HTERT RPE-1 (cell line): ENCODE results near the gene ALG13.
"Not testable (repeated sequence)": the region's sequence is repeated elsewhere in the genome, so short reads cannot be mapped to it uniquely, and the experiment has no call there.

Source experiments
- in situ Hi-C: fragments of 300-500 bp; cut with MboI; formaldehyde crosslinking; loops from 4 replicates; pipeline ENCODE4 v1.14.3; 2020; ENCODE audit warnings: low sequenced_read_pairs

The ALG13 gene

DNA sequence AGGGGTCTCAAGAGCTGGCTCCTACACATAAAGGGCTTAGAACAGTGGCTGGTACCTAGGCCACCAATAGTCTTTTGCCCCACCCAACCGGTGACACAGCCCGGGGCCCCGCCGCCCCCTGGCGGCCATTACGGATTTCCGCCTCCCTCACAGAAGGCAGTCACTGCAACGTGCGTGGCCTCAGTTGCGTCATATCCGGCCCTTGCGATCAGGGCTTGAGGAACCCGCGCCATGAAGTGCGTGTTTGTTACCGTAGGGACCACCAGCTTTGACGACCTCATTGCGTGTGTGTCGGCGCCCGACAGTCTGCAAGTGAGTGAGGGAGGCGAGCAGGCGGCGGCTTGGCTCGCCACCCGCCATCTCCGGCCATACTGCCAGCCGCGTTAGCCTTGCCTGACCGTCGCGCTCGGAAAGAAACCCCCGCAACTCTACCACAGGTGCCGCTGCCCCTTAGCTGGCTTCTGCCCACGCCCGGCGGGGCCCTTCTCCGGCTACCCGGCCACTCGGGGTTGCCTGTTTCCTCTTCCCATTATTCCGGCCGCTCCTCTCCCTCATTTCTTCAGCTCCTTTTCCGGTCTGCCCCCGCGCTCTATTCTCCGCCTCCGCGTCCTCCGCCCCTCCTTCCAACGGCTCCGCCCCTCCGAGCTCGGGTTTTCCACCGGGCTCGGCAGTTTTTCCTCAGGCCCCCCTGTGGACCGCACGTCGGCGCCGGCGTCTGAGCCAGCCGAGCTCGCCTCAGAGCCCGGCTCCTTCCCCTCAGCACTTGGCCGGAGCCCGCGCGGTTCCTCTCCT is at the start of gene ALG13:
ALG13 (plus strand) TSS at position 183 of the 792 bp plus-strand sequence; CDS start at position 232, 49 bp downstream.
- in situ Hi-C loops, result no loop called here

DNA sequence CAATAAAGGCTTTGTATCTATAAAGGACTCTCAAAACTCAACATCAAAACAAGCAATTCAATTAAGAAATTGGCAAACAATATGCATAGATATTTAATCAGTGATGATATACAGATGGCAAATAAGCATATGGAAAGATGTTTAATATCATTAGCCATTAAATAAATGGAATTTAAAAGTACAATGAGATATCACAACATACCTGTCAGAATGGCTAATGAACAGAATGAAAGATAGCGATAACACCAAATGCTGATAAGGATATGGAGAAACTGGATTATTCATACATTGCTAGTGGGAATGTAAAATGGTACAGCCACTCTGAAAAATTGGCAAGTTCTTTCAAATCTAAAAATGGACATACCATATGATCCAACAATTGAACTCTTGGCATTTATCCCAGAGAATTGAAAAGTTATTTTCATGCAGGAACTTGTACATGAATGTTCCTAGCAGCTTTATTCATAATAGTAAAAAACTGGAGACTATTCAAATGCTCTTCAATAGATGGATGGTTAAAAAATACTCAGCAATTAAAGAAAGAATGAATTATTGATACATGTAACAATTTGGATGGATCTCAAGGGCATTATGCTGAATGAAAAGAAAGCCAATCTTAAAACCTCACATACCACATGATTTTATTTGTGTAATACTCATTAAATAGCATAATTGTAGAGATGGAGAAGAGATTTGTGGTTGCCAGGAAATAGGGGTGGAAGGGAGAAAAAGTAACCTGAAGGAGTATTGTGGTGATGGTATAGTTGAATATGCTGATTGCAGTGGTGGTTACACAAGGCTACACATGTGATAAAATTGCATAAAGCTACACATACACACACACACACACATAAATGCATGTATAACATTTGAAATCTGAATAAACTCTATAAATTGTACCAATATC is 45.9 kb upstream of the ALG13 start:
- in situ Hi-C loops, result no loop called here

DNA sequence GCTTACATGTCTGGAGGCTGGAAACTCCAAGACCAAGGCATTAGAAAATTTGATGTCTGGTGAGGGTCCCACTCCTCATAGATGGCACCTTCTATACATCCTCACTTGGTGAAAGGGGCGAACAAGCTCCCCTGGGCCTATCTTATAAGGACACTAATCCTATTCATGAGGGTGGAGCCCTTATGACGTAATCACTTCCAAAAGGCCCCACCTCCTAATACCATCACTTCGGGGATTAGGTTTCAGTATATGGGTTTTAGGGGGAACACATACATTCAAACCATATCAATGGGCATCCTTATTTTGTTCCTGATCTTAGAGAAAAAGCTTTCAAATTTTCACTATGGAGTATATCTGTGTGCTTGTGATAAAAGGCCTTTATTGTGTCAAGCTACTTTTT is 39.0 kb upstream of the ALG13 start:
- in situ Hi-C loops, result no loop called here

DNA sequence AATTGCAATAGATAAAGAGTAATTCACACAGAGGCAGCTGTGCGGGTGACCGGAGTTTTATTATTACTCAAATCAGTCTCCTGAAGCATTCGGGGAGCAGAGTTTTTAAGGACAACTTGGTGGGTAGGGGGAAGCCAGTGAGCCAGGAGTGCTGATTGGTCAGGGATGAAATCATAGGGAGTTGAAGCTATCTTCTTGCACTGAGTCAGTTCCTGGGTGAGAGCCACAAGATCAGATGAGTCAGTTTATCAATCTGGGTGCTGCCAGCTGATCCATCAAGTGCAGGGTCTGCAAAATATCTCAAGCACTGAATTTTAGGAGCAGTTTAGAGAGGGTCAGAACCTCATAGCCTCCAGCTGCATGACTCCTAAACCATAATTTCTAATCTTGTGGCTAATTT is 35.8 kb upstream of the ALG13 start:
- in situ Hi-C loops, result not testable (repeated sequence)

DNA sequence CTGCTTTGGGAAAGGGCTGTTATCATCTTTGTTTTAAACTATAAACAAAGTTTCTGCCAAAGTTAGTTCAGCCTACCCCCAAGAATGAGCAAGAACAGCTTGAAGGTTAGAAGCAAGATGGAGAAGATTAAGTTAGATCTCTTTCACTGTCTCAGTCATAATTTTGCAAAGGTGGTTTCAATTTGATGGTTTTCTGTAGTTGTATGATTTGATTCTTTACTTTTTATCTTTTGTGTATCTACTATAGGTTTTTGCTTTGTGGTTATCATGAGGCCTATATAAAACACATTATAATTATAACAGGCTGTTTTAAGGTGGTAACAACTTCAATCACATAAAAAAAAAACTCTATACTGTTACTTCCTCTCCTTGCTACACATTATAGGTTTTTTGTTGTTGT is 35.4 kb upstream of the ALG13 start:
- in situ Hi-C loops, result no loop called here

DNA sequence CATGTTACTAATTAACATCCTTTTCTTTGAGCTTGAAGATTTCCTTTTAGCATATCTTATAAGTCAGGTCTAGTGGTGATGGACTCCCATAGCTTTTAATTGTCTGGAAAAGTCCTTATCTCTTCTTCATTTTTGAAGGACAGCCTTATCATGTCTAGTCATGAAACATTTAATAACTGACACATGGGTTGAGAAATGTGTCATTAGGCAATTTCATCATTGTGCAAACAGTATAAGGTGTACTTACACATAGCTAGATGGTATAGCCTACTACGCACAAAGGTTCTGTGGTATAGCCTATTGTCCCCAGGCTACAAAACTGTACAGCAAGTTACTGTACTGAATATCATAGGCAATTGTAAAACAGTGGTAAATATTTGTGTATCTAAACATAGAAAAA is 34.5 kb upstream of the ALG13 start:
- in situ Hi-C loops, result no loop called here

DNA sequence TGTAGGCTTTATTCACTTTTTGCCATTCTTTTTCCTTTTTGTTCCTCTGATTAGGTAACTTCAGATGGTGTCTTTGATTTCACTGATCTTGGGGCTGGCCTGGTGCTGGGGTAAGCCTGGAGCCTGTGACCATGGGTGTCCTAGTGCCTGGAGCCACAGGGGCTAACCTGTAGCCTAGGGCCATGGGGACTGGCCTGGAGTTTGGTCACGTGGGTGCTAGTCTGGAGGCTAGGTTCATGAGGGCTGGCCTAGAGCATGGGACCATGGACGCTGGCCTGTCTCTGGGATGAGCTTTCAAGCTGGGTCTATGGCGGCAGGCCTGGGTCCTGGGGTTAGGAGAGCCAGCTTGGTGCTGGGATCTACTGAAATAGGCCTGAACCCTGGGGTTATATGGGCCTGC is 32.2 kb upstream of the ALG13 start:
- in situ Hi-C loops, result no loop called here

DNA sequence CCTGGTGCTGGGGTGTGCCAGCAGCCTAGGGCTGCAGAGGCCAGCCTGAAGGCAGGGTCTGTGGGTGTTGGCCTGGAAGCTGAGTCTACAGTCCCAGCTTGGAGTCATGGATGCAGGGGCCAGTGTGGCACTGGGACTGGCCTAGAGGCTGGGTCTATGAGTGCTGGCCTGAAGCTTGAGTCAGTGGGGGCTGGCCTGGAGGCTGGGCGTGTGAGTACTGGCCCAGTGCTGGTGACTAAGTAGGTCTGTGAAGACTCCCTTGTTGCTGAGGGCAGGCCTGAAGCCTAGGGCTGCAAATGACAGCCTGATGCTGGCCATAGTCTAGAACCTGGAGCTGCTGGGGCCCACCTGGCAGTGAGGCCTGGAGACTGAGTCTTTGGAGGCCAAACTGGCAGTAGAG is 31.3 kb upstream of the ALG13 start:
- in situ Hi-C loops, result no loop called here

DNA sequence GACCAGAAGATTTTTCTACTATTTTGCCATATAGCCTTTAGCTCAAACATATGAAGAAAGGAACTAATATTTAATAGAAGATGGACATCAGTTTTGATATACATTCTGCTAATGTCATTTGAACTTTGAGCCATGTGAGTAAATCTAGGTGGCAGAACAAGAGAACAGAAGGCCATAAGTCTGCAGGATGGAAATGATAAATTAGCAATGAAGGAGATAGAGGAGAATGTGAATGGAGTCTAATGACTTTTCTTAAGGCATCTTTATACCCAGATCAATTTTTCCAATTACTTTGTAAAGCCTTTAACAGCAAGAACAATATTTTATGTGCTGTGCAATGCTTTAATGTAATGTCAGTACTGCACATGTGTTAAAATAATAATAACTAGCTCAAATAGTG is 30.1 kb upstream of the ALG13 start:
- in situ Hi-C loops, result no loop called here

DNA sequence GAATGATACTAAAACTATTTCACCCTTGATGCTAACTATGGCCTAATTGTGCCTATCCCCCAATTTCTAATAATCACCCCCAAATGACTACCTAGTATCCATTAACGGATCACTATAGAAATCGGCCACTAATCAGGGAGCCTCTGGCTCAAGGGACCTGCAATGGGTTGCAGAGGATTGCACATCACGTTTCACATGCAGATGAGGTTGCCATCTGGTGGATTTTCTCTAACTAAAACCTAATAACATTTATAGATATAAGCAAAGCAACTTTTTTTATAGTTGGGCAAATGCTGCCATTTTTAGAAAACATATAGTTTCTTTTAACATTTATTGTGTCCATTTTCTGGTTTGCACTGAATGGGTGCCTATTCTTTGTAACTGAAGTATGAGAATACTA is 28.3 kb upstream of the ALG13 start:
- in situ Hi-C loops, result no loop called here

DNA sequence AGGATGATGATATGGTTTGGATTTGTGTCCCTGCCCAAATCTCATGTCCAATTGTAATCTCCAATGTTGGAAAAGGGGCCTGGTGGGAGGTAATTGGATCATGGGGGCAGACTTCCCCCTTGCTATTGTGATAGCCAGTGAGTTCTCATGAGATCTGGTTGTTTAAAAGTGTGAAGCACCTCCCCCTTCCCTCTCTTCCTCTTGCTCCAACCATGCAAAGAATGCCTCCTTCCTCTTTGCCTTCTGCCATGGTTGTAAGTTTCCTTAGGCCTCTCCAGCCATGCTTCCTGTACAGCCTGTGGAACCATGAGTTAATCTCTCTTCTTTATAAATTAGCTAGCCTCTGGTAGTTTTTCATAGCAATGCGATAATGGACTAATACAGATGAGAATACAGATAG is 19.7 kb upstream of the ALG13 start:
- in situ Hi-C loops, result no loop called here

DNA sequence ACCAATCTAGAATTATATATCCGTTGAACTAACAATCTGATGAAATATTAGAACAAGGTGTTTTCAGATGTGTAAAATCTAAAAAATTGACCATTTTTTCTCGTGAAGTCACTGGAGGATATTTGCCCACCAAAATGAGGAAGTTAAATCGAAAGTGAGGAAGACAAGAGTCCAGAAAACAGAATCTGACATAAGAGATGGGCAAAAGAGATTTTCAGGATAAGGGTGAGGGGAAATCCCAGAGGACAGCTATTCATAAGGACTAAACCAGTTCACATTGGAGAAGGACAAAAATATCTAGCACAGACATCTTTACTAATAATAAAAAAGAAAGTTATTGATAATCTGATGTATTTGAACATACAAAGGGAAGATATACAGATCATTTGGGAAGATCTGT is 18.7 kb upstream of the ALG13 start:
- in situ Hi-C loops, result no loop called here

DNA sequence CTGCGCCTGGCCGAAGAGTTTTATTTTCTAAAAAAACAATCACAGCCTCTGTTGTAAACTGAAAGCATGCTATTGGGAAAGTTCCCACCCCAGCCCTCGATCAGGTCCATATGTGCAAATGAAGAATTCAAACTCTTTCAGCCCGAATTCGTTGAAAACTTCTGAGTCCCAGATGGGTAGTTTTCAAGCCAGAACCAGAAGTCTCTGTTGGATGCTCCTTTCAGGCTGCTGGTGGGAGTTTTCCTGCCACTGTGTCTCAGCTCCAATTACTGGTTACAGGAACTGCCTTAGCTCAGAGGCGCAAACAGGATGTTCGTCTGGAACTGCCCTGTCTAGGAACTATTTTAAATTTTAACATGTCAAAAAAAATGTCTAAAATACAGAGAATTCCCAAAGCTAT is 9.3 kb upstream of the ALG13 start:
- in situ Hi-C loops, result no loop called here

DNA sequence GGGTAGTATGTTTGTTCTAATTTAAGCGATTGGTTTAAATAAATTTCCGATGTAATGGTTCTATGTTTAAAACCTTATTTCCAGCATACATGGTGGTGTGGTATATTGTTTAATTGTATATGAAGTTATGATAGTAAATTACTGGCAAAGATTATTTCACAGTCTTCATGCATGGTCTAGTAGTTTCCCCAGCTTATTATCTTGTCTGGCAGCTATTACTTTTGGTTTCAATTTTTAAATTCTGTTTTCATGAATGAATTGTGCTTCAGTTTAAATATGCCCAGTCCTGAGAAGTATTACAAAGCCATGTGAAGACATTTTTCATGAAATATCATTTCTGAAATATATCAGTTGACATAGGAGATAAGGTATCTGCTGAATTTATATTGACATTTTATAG is 6.3 kb downstream of the ALG13 start:
- in situ Hi-C loops, result no loop called here

DNA sequence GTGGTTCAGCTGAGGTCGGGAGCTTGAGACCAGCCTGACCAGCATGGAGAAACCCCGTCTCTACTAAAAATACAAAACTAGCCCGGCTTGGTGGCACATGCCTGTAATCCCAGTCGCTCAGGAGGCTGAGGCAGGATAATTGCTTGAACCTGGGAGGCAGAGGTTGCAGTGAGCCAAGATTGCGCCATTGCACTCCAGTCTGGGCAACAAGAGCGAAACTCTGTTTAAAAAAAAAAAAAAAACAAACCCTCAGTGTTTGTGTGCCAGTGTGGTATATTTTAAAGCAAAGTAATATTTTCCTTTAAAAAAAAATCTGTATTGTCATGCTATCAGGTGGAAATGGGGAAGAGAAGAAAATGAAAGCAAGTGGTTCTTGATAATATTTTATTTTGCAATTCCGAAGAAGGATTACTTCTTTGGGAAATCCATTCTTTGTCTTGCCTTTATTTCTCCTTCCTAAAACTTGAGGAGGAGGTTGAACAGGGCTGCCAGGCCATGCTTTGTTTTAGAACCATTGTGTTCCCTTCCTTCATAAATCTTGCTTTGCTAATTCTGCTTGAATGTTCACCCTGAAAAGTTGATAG is 14.4 kb downstream of the ALG13 start:
- in situ Hi-C loops, result no loop called here

DNA sequence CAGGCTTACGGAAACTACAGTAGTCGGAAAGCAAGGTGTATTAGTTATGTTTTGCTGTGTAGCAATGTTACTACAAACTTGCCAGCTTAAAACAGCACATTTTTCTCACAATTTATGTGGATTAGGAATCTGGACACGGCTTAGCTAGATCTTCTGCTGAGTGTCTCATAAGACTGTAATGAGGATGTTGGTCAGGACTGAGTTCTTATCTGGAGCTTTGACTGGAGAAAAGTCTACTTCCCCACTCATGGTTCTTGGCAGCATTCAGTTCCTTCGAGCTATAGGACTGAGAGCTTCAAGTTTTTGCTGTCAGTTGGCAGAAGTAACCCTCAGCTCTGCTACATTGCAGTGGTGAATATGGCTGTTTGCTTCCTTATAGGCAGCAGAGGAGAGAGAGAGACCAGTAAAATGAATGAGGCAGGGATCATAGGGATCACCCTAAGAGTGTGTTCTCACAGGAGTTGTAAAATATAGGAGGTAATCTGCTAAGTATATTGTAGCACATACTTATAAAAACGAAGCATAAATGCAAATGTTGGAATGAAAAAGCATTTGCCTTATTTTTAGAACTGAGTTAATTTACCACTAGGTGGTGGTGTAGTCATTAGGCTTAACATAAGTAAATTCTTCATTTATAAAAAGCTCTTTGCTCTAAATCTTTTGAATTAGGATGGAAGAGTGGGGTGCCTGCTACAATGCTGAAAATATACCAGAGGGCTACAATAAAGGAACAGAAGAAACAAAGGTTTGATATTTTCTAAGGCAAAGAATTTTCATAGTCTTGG is 38.6 kb downstream of the ALG13 start:
- in situ Hi-C loops, result no loop called here

DNA sequence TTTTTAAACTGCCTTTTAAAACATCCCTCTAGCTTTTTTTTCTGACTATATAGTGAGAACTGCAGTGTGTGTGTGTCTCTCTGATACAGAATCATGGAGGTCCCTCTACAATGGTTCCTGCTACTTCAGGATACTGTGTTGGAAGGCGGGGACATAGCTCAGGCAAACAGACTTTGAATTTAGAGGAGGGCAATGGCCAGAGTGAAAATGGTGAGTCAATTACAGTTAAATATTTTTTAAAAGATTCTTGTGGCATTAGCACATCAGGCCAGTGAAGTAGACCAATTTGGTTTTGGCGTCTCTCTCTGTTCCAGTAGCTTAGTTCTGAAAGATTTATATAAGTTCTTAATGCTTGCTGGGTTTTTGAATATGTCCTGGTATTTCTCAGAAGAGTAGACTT is 47.1 kb downstream of the ALG13 start:
- in situ Hi-C loops, result no loop called here

DNA sequence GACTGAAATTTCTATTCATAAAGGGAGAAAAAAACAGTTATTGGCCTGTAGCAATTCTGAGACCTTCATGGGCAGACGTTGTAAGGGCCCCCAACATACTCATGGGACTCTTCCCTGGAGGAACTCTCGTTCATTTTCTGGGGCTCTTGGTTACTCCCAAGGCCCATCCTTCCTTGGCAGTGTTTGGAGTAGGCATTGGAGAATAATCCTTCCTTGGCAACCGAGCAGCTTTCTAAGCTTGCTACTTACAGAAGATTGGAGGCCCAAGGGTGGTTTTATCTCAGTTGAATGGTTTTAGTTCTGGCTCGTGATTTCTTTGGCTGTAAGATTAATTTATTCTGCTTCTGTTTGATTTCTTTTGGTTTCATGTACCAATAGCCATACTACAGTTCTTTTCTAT is 50.4 kb downstream of the ALG13 start:
- in situ Hi-C loops, result no loop called here

DNA sequence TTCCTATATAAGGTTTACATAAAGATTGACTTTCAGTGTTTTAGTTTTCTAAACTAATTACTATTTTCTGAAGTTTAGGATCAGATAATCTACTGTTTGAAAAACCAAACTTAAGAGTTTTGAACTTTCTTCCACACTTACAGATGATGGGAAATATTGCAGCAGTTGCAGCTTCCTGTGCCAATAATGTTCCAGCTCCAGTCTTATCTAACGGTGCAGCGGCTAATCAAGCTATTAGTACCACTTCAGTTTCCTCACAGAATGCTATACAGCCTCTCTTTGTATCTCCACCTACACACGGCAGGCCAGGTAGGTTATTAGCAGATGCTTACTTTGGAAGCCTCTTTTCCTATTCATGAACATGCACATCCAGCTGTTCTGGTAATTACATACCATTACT is 55.6 kb downstream of the ALG13 start:
- in situ Hi-C loops, result no loop called here

DNA sequence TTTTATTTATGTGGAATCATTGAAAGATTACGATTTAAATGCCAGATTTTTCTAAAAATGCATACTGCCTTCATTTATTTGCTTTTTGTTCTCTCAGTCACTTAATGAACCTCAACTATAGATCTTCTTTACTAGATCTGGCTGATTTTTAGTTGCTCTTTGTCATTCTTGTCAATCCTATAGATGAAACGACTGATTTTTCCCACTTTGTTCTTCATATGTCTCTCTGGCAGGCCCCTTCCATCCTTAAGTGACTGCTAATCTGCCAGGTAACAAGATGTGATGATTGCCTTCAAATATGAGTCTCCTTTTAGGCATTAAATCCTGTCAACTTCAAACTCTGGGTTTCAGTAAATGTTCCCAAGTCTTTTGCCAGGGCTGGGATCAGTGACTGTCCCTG is 61.0 kb downstream of the ALG13 start:
- in situ Hi-C loops, result no loop called here

DNA sequence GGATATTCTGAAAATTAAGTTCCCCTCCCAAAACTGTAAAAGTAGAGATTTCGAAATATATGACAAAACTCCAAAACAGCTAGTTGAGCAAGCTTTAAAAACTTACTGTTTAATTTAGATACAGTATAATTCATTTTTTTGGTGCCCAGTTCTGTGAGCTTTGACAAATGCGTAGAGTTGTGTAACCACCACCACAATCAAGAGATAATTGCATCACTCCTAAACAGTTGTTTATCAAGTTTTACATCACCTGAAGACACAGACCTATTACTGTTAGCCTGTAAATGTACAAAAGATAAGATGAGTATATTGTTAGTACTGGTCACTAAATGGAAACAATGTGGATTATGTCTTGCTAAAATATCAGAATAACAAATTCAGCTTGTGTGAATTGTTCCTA is 62.3 kb downstream of the ALG13 start:
- in situ Hi-C loops, result no loop called here
